Subcutaneous abdominal adipose tissue (tissue), 5 donors: Measurements from ENCODE around the gene SP3.

Experiments
- H3K27ac ChIP-seq: one replicate; pipeline ENCODE4 v1.7.0; 2013; ENCODE audit warnings: low read depth, mild to moderate bottlenecking, inconsistent platforms, low read length, moderate library complexity
- H3K27me3 ChIP-seq, 5 donors: one replicate each; pipeline ENCODE4 v1.7.0; 2013; ENCODE audit warnings: low read length in 5 of 5, inconsistent platforms in 1 of 5; ENCODE audit not compliant: control insufficient read depth in 5 of 5, insufficient read depth in 4 of 5
- H3K36me3 ChIP-seq, 5 donors: one replicate each; pipeline ENCODE4 v1.7.0; 2013; ENCODE audit warnings: low read length in 5 of 5; ENCODE audit not compliant: control insufficient read depth in 5 of 5, insufficient read depth in 5 of 5
- H3K4me1 ChIP-seq, 5 donors: one replicate each; pipeline ENCODE4 v1.7.0; 2013; ENCODE audit warnings: low read length in 5 of 5, mild to moderate bottlenecking in 3 of 5, moderate library complexity in 1 of 5; ENCODE audit not compliant: control insufficient read depth in 5 of 5, insufficient read depth in 5 of 5
- H3K4me3 ChIP-seq, 5 donors: one replicate each; pipeline ENCODE4 v1.7.0; 2013; ENCODE audit warnings: low read length in 5 of 5, low read depth in 1 of 5
- H3K9ac ChIP-seq, 5 donors: one replicate each; pipeline ENCODE4 v1.7.0; 2013; ENCODE audit warnings: low read length in 5 of 5, mild to moderate bottlenecking in 4 of 5, moderate library complexity in 3 of 5
- H3K9me3 ChIP-seq, 5 donors: one replicate each; pipeline ENCODE4 v1.7.0; 2013; ENCODE audit warnings: low read length in 5 of 5; ENCODE audit not compliant: control insufficient read depth in 5 of 5
- donor health status: healthy.
- donor health status: healthy.
- donor health status: healthy.
- donor health status: healthy.
- donor health status: healthy.

SP3 gene

GRCh38 chr2:173962031-173962430, 3.1 kb downstream of the SP3 start:
- Histone ChIP-seq H3K4me1 (peaks cover 0 to 47% (median 40%) of the 10 kb centered on the region in 5 donors), H3K9me3 (peaks cover 0 to 4% (median 0%) of the 10 kb centered on the region in 5 donors), H3K9ac (peak overlapping the region; percentile 51 to 81 (median 78)), H3K36me3 (peaks cover 0 to 3% (median 0%) of the 10 kb centered on the region in 5 donors), H3K27me3 (no peaks in the 10 kb centered on the region), H3K4me3 (peak overlapping the region; percentile 28 to 95 (median 62)), H3K27ac (peak overlapping the region; percentile 91)

- H3K4me1 ChIP-seq: peaks cover 0 to 47% (median 42%) of the 10 kb centered on the region in 5 donors
- H3K9me3 ChIP-seq: peaks cover 0 to 4% (median 0%) of the 10 kb centered on the region in 5 donors
- H3K4me3 ChIP-seq: no peak overlapping the region
- no peaks in the 10 kb centered on the region for H3K27me3 ChIP-seq
- peaks cover 0 to 3% (median 0%) of the 10 kb centered on the region in 5 donors for H3K36me3 ChIP-seq
- no peak overlapping the region for H3K9ac ChIP-seq
- peak overlapping the region; percentile 91 for H3K27ac ChIP-seq
Measured at GRCh38 chr2:173961346-173961705, 3.8 kb downstream of the SP3 start.

- Histone ChIP-seq H3K27me3 (no peaks in the 10 kb centered on the region), H3K4me3 (no peak overlapping the region), H3K27ac (no peak overlapping the region), H3K9me3 (peaks cover 0 to 4% (median 0%) of the 10 kb centered on the region in 5 donors), H3K9ac (no peak overlapping the region), H3K36me3 (peaks cover 10 to 14% (median 11%) of the 10 kb centered on the region in 5 donors), H3K4me1 (peaks cover 0 to 44% (median 40%) of the 10 kb centered on the region in 5 donors)
Measured at GRCh38 chr2:173959909-173960308, 5.3 kb downstream of the SP3 start.

GRCh38 chr2:173959358-173959884, 5.8 kb downstream of the SP3 start:
- peaks cover 0 to 4% (median 0%) of the 10 kb centered on the region in 5 donors for H3K9me3 ChIP-seq
- H3K4me3 ChIP-seq: no peak overlapping the region
- H3K4me1 ChIP-seq: peaks cover 0 to 44% (median 40%) of the 10 kb centered on the region in 5 donors
- no peaks in the 10 kb centered on the region for H3K27me3 ChIP-seq
- H3K27ac ChIP-seq: no peak overlapping the region
- H3K9ac ChIP-seq: no peak overlapping the region
- peaks cover 15 to 18% (median 16%) of the 10 kb centered on the region in 5 donors for H3K36me3 ChIP-seq

- peaks cover 15 to 22% (median 20%) of the 10 kb centered on the region in 5 donors for H3K36me3 ChIP-seq
- H3K9me3 ChIP-seq: peaks cover 0 to 4% (median 0%) of the 10 kb centered on the region in 5 donors
- no peak overlapping the region for H3K27ac ChIP-seq
- H3K27me3 ChIP-seq: no peaks in the 10 kb centered on the region
- H3K4me3 ChIP-seq: no peak overlapping the region
- no peak overlapping the region for H3K9ac ChIP-seq
- H3K4me1 ChIP-seq: peaks cover 0 to 50% (median 40%) of the 10 kb centered on the region in 5 donors
Measured at GRCh38 chr2:173958198-173958846, 6.9 kb downstream of the SP3 start.

GRCh38 chr2:173957517-173957916, 7.7 kb downstream of the SP3 start:
- H3K9ac ChIP-seq: peak overlapping the region in 1 of 5 donors; percentile 28
- H3K27ac ChIP-seq: no peak overlapping the region
- H3K27me3 ChIP-seq: no peaks in the 10 kb centered on the region
- peaks cover 0 to 46% (median 37%) of the 10 kb centered on the region in 5 donors for H3K4me1 ChIP-seq
- H3K9me3 ChIP-seq: peaks cover 0 to 4% (median 0%) of the 10 kb centered on the region in 5 donors
- no peak overlapping the region for H3K4me3 ChIP-seq
- peaks cover 20 to 27% (median 25%) of the 10 kb centered on the region in 5 donors for H3K36me3 ChIP-seq

GRCh38 chr2:173956454-173956853, 8.7 kb downstream of the SP3 start:
- Histone ChIP-seq H3K36me3 (peaks cover 20 to 28% (median 25%) of the 10 kb centered on the region in 5 donors), H3K27me3 (no peaks in the 10 kb centered on the region), H3K4me1 (peaks cover 0 to 49% (median 38%) of the 10 kb centered on the region in 5 donors), H3K4me3 (no peak overlapping the region), H3K9ac (no peak overlapping the region), H3K9me3 (peaks cover 0 to 4% (median 0%) of the 10 kb centered on the region in 5 donors), H3K27ac (no peak overlapping the region)

GRCh38 chr2:173955867-173956266, 9.3 kb downstream of the SP3 start:
- H3K4me3 ChIP-seq: no peak overlapping the region
- no peaks in the 10 kb centered on the region for H3K9me3 ChIP-seq
- H3K36me3 ChIP-seq: peaks cover 18 to 28% (median 25%) of the 10 kb centered on the region in 5 donors
- H3K4me1 ChIP-seq: peaks cover 0 to 52% (median 37%) of the 10 kb centered on the region in 5 donors
- H3K27me3 ChIP-seq: no peaks in the 10 kb centered on the region
- no peak overlapping the region for H3K9ac ChIP-seq
- no peak overlapping the region for H3K27ac ChIP-seq

GRCh38 chr2:173955004-173955403, 10.2 kb downstream of the SP3 start:
- Histone ChIP-seq H3K4me1 (peaks cover 0 to 52% (median 39%) of the 10 kb centered on the region in 5 donors), H3K9me3 (no peaks in the 10 kb centered on the region), H3K27ac (no peak overlapping the region), H3K36me3 (peaks cover 18 to 28% (median 25%) of the 10 kb centered on the region in 5 donors), H3K9ac (no peak overlapping the region), H3K27me3 (no peaks in the 10 kb centered on the region), H3K4me3 (no peak overlapping the region)

GRCh38 chr2:173953047-173953424, 12.1 kb downstream of the SP3 start:
- H3K36me3 ChIP-seq: peaks cover 18 to 28% (median 25%) of the 10 kb centered on the region in 5 donors
- peaks cover 0 to 51% (median 39%) of the 10 kb centered on the region in 5 donors for H3K4me1 ChIP-seq
- H3K4me3 ChIP-seq: no peak overlapping the region
- no peak overlapping the region for H3K9ac ChIP-seq
- H3K27ac ChIP-seq: no peak overlapping the region
- no peaks in the 10 kb centered on the region for H3K27me3 ChIP-seq
- H3K9me3 ChIP-seq: no peaks in the 10 kb centered on the region
